Right ventricle myocardium superior (tissue), 1 donor: ENCODE results near the gene WWOX. TPM values are rescaled to one million over a fixed set of nuclear protein-coding genes. Genes with fewer than 3 reads are reported as not detected.

ENCODE experiments used
- ATAC-seq: fragments of 200-7000 bp; cut with Tn5 transposase; one replicate; pipeline ENCODE4 v1.9.1; 2020; ENCODE audit warnings: mild to moderate bottlenecking; ENCODE audit not compliant: poor library complexity
- DNase-seq: peaks from one replicate; pipeline ENCODE4 v3.0.0-alpha.2; 2020
- intact Hi-C: fragments of 100-400 bp; cut with DNase I; formaldehyde crosslinking; loops from one replicate; pipeline ENCODE4 v1.11.2; 2022
- total RNA-seq: library from RNA; stranded (reverse); fragmentation: NEBNext Ultra II Directional; extraction: Animal tissue kit (Norgen Biotek cat#: 25700); gene quantifications from one replicate; pipeline ENCODE4 v1.2.1, GENCODE V29; 2021
- donor health status: DM: no; HTN: yes; CAD: no; lungs with severe emphysema.

The WWOX gene
- total RNA-seq, 1 donor from 2014 or later: 11.5 TPM

- ATAC-seq: no peak
- intact Hi-C loops: no loop called here
- DNase-seq: no peak
Measured at GRCh38 chr16:78240459-78241222, 141.2 kb downstream of the WWOX start.

GRCh38 chr16:78242239-78242630, 142.8 kb downstream of the WWOX start:
- no peak for ATAC-seq
- intact Hi-C loops: no loop called here
- no peak for DNase-seq

- intact Hi-C loops: no loop called here
- ATAC-seq (no peak), DNase-seq (no peak)
Measured at GRCh38 chr16:78244131-78244895, 144.9 kb downstream of the WWOX start.

- ATAC-seq: no peak
- no peak for DNase-seq
- intact Hi-C loops: no loop called here
Measured at GRCh38 chr16:78246559-78246958, 147.1 kb downstream of the WWOX start.

- ATAC-seq: peak; percentile 76
Measured at GRCh38 chr16:78249056-78249455, 149.6 kb downstream of the WWOX start.

GRCh38 chr16:78249832-78250231, 150.4 kb downstream of the WWOX start:
- ATAC-seq (no peak), DNase-seq (no peak)
- intact Hi-C loops: no loop called here

More at GRCh38 chr16:78249056-78249455, 149.6 kb downstream of the WWOX start:
- intact Hi-C loops: no loop called here
- DNase-seq: peak; percentile 54

- intact Hi-C loops: no loop called here
- DNase-seq (no peak), ATAC-seq (no peak)
Measured at GRCh38 chr16:78251115-78251514, 151.7 kb downstream of the WWOX start.

- intact Hi-C loops: no loop called here
- no peak for ATAC-seq
- no peak for DNase-seq
Measured at GRCh38 chr16:78252757-78253156, 153.3 kb downstream of the WWOX start.

GRCh38 chr16:78254841-78255240, 155.4 kb downstream of the WWOX start:
- ATAC-seq: no peak
- intact Hi-C loops: no loop called here
- no peak for DNase-seq

GRCh38 chr16:78256686-78257375, 157.4 kb downstream of the WWOX start:
- intact Hi-C loops: no loop called here
- DNase-seq (no peak), ATAC-seq (no peak)

GRCh38 chr16:78257376-78257728, 157.9 kb downstream of the WWOX start:
- ATAC-seq (no peak), DNase-seq (no peak)
- intact Hi-C loops: no loop called here

GRCh38 chr16:78258375-78259065, 159.1 kb downstream of the WWOX start:
- intact Hi-C loops: no loop called here
- no peak for ATAC-seq
- DNase-seq: no peak

GRCh38 chr16:78259873-78260272, 160.4 kb downstream of the WWOX start:
- no peak for ATAC-seq
- intact Hi-C loops: no loop called here

GRCh38 chr16:78264642-78265041, 165.2 kb downstream of the WWOX start:
- ATAC-seq: no peak
- no peak for DNase-seq
- intact Hi-C loops: no loop called here

More at GRCh38 chr16:78259873-78260272, 160.4 kb downstream of the WWOX start:
- DNase-seq: no peak

- ATAC-seq (no peak), DNase-seq (no peak)
- intact Hi-C loops: no loop called here
Measured at GRCh38 chr16:78269256-78269655, 169.8 kb downstream of the WWOX start.

GRCh38 chr16:78271981-78272380, 172.5 kb downstream of the WWOX start:
- no peak for ATAC-seq
- DNase-seq: no peak
- intact Hi-C loops: no loop called here

GRCh38 chr16:78274771-78275170, 175.3 kb downstream of the WWOX start:
- intact Hi-C loops: no loop called here
- ATAC-seq: no peak
- no peak for DNase-seq

GRCh38 chr16:78275420-78275819, 176.0 kb downstream of the WWOX start:
- intact Hi-C loops: no loop called here
- DNase-seq: no peak

More at GRCh38 chr16:78275420-78275819, 176.0 kb downstream of the WWOX start:
- ATAC-seq: no peak
